GM21360 (cell line): ENCODE measurements around the gene B3GAT1.

Source experiments
- ATAC-seq: cut with Tn5 transposase; IDR thresholded peaks from one replicate; pipeline ENCODE4 v1.9.1; 2021; ENCODE audit warnings: mild to moderate bottlenecking, moderate library complexity; ENCODE audit not compliant: unreplicated experiment

The B3GAT1 gene

GRCh38 chr11:134339756-134340155 lies 72.3 kb downstream of the B3GAT1 start:
- no peak for ATAC-seq

- no peak for ATAC-seq
Measured at GRCh38 chr11:134338654-134339053, 73.4 kb downstream of the B3GAT1 start.

GRCh38 chr11:134338068-134338467 lies 74.0 kb downstream of the B3GAT1 start:
- ATAC-seq: no peak

GRCh38 chr11:134337051-134337450 lies 75.0 kb downstream of the B3GAT1 start:
- no peak for ATAC-seq

GRCh38 chr11:134334796-134335571 lies 77.1 kb downstream of the B3GAT1 start:
- ATAC-seq: no peak

- ATAC-seq: no peak
Measured at GRCh38 chr11:134333946-134334345, 78.1 kb downstream of the B3GAT1 start.

- ATAC-seq: no peak
Measured at GRCh38 chr11:134333312-134333711, 78.7 kb downstream of the B3GAT1 start.

- no peak for ATAC-seq
Measured at GRCh38 chr11:134332782-134333181, 79.3 kb downstream of the B3GAT1 start.

GRCh38 chr11:134332189-134332631 lies 79.8 kb downstream of the B3GAT1 start:
- ATAC-seq: peak; percentile 33

GRCh38 chr11:134331354-134332188 lies 80.5 kb downstream of the B3GAT1 start, which contains the start of gene GLB1L2:
Gene GLB1L2 (plus strand): TSS chr11:134331988. CDS start chr11:134332062, 74 bp downstream.
- peak; percentile 81 for ATAC-seq

- no peak for ATAC-seq
Measured at GRCh38 chr11:134330611-134331353, 81.3 kb downstream of the B3GAT1 start.
